Uterine smooth muscle cell (primary cell): ENCODE data around the gene PWWP3B. TPM values are rescaled to one million over a fixed set of nuclear protein-coding genes. Genes with fewer than 3 reads are reported as not detected.

Source experiments
- total RNA-seq: library from RNA; depleted of rRNA; stranded (reverse); fragments of >200 nt; gene quantifications from 2 replicates; pipeline ENCODE4 v1.2.3, GENCODE V29; 2014

Gene PWWP3B
- 13.3 and 35.0 TPM in 2 replicates for total RNA-seq

DNA sequence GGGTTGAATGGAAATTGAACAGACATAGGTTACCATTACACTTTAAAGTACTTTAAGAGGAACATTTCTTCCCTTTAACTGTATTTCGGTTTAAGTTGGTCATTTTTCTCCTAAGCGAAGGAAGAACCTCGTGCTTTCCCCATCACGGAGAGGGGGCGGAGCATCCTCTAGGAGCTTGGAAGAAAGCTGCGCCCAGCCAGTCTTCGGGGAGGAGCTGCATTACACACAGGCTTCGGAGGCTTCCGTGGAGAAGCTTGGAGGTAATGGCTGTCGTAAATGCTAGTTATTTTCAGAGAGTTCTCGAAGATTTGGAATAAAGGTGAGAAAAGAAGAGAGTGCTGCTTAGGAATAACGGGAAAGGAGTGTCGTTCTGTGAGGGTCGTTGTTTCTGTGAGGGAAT lies at the start of gene PWWP3B:
Gene PWWP3B (plus strand): TSS at position 199 of the 400 bp plus-strand sequence. CDS start 37,128 bp downstream, outside the sequence.

Other genes starting within 250 kb of the PWWP3B start
- gene SERPINA7, start 129.6 kb upstream of the PWWP3B start, total RNA-seq: not detected in 2 replicates